GM20431 (cell line): Measurements from ENCODE around the gene FGGY.
"Not testable (repeated sequence)": the region's sequence is repeated elsewhere in the genome, so short reads cannot be mapped to it uniquely, and the experiment has no call there.

Experiments used
- in situ Hi-C: fragments of 300-500 bp; cut with MseI, MboI; formaldehyde crosslinking; loops from one replicate; pipeline ENCODE4 v1.15.0; 2020; ENCODE audit warnings: low sequenced_read_pairs; ENCODE audit not compliant: unreplicated experiment

The FGGY gene

DNA sequence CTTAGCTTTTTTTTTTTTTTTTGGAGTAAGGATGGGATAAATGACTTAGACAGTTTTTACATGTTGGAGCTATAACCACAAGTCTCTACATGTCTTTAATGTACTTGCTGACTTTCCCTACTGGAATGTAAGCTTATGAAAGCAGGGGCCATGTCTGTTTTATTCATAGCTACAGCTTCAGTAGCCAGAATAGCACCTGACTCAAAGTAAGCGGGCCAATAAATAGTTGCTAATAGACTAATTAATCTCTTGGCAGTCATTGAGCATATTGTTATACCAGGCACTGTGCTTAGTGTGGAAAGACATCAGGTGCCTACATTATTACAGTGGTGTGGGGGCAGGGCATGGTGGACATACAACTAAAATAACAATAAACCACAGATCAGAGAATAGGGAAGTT lies 433.4 kb downstream of the FGGY start:
- in situ Hi-C loops, result no loop called here

DNA sequence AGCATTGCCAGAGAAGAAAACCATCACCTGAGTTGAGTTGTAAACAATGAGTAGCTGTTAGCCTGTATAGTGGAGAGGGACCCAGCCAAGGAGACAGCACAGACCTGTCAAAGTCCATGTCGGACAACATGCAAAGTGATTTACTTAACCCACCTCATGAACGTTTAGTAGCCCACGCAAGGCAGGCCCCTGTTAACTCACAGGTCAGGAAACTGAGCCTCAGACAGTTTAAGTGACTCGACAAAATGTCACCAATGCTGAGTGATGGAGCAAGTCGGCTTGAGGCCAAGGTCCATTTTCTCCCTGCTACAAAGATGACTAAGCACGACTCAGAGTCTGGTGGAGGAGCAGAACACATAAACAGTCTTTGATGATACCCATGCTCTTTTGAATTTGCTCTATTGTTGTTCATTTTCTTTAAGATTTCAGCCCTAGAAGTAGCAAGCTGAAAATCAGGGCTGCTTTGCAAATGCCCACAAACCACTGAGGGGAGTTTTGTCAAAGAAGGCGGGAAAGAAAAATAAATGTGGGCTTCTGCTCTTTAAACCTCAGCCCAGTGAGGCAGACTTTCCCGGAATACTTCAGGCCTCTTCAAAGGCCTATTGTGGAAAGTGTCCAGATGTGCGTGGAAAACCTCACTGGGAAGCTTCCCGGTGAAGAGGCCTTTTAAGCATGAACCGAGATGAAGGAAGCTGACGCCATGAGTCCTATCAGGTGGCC lies 434.0 kb downstream of the FGGY start:
- in situ Hi-C loops, result no loop called here

DNA sequence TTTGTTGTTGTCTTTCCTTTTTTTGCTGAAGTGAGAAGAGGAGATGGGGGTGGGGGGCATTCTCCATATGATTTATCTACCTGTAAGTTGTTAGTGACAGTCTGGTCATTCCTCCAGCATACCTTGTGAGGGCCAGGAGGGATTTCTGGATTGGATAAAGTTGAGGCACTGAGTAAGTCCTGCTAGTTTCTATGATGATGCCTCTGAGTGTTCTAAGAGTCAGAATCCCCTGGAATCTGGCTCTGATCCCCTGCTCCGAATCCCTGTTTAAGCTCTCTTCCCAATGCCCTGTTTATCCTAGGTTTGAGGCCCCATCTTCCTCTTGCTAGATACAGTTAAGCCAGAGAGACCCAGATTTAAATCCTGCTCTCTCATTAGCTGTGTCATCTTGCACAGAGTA lies 434.7 kb downstream of the FGGY start:
- in situ Hi-C loops, result no loop called here

DNA sequence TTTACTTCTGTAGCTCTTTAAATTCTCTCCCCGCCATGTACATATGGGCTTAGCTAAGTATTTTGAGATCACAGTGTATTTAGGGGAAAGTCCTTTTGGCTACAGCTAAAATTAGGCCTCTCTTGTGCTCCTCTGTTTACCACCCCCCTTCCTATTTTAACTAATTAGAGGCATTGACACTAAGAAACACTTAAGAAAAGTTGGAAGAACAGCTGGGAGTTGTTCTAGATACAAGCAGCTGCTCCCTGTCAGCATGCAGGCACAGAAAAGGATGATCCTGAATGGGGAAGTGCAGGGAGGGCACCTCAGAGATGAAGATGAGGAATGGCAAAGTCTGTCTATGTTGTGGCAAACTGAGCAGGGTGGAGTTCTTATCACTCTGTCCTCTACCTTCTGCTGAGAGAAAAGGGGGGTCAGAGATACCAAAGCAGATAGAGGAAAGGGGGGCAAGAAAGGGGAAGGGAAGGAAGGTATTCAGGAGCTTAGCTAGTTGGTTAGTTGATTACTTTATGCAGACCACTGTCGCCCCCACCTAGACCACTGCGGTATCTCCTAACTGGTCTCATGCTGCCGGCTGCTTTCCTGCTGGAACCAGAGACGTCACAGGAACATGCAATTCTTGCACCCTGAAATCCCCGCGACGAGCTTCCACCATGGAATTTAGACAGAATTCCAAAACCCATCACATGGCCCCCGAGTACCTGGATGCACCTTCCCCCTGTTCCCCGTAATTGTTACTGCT lies 435.5 kb downstream of the FGGY start:
- in situ Hi-C loops, result no loop called here

DNA sequence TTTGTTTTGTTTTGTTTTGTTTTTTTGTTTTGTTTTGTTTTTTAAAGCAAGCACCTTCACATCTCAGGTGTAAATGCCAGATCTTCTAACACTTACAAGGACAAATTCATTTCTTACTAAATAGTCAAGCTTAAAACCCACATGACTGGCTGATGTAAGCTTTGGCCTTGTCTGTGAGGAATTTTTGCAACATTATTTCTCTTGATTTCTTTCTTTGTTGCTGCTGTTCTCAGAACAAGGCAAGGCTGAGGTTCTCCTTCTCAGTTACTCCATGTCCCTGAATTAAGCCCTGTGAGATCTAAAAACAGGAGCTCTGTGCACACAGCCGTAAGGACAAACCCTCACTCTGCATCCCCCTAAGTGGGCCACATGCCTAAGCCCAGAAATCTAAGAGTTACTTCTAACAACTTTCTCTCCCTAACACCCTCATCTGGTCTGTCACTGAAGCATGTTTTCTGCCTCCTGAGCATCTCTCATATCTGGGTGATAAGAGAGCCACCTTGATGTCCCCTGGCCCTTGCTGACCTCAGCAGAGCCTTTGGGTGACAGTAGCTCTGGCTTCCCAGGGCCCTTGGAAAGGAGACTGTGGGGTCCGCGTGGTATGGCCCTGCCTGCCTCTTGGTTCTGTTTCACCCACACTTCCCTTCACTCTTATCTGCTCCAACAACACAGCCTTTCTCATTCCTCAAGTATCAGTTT lies 436.7 kb downstream of the FGGY start:
- in situ Hi-C loops, result no loop called here

DNA sequence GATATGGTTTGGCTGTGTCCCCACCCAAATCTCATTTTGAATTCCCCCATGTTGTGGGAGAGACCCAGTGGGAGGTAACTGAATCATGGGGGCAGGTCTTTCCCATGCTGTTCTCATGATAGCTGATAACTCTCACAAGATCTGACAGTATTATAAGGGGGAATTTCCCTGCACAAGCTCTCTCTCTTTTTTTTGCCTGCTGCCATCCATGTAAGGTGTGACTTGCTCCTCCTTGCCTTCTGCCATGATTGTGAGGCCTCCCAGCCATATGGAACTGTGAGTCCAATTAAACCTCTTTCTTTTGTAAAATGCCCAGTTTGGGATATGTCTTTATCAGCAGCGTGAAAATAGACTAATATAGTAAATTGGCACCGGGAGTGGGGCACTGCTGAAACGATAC lies 439.0 kb downstream of the FGGY start:
- in situ Hi-C loops, result not testable (repeated sequence)

DNA sequence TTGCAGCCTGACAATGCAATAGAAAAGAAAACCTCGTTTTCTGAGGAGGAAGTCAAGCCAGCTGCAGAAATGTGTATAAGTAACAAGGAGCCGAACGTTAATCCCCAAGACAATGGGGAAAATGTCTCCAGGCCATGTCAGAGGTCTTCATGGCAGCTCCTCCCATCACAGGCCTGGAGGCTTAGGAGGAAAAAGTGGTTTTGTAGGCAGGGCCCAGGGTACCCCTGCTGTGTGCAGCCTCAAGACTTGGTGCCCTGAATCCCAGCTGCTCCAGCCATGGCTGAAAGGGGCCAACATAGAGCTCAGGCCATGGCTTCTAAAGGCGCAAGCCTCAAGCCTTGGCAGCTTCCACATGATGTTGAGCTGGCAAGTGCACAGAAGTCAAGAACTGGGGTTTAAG lies 439.9 kb downstream of the FGGY start:
- in situ Hi-C loops, result no loop called here

DNA sequence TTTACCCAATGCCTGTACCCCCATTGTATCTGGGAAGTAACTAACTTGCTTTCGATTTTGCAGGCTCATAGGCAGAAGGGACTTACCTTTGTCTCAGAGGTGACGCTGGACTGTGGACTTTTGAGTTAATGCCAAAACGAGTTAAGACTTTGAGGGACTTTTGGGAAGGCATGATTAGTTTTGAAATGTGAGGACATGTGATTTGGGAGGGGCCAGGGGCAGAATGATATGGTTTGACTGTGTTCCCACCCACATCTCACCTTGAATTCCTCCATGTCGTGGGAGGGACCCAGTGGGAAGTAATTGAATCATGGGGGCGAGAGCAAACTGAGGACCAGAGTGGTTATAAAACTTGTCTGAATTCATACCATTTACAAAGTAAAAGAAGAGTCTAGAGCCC lies 440.7 kb downstream of the FGGY start:
- in situ Hi-C loops, result no loop called here

DNA sequence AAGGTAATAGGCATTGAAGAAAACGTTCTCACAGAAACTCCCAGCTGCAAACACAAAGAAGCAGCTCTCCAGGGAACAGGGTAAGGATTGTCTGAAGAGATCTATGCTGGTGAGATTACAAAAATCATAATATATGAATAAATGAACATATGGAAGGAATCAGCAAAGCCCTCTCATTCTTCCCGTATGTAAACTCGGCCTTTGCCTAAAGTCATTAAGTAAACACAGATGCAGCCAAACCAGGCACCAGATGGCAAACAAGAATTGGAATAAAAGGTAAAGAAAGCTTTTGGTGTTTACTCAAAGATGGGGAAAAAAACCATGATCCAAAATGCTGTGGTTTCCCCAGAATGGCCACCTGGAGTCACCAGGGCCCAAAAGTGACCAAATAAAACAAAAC lies 441.3 kb downstream of the FGGY start:
- in situ Hi-C loops, result no loop called here

DNA sequence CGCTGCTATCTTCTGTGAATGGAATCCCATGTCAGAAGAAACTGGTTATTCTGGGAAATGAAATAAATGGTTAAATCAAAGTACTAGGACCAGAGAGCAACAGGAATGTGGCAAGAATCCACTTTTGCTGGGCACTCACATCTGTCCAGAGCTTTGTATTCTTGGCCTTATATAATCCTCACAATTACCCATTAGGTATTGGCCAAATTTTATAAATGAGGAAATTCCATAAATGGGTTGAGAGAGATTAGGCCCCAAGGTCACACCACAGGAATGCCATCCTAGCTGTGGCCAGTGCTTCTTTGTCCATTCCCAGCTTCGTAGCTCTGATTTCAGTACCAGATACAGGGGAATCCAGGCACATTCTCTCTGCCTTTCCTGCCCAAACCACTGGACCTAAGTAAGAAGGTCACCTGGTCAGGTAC lies 441.7 kb downstream of the FGGY start:
- in situ Hi-C loops, result no loop called here

DNA sequence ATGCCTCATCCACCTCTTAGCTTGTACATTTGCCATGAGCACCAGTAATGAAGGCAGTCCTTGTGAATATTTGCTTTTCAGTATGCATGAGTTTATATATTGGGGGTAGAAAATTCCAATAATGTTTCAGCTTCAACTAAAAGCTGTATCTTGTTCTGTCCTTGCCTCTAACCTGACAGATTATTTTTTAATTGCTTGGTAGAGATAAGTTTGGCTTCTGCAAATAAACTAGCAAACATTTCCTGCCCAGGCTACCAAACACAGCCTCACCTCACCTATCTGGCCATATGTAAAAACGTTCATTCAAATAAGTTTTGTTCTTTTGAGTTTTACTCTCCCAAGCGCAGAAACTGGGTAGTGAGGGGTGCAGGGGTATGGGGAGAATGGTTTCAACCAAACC lies 442.2 kb downstream of the FGGY start:
- in situ Hi-C loops, result no loop called here

DNA sequence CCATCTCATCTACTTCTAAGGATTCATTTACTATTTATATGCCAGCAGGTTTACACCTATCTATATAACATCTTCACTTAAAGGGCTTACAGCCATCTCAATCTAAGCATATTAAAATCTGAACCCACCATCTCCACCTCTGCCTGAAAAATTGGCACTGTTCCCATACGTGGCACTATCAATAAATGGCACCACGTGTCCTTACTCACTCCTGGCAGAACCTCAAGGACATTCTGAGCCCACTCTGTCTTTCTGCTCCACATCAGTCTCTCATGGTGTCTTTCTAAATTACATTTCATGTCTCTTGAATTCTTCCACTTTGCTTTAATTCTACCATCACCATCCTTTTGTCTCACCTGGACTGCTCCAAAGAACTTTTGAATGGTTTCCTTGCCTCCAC lies 445.6 kb downstream of the FGGY start:
- in situ Hi-C loops, result no loop called here

DNA sequence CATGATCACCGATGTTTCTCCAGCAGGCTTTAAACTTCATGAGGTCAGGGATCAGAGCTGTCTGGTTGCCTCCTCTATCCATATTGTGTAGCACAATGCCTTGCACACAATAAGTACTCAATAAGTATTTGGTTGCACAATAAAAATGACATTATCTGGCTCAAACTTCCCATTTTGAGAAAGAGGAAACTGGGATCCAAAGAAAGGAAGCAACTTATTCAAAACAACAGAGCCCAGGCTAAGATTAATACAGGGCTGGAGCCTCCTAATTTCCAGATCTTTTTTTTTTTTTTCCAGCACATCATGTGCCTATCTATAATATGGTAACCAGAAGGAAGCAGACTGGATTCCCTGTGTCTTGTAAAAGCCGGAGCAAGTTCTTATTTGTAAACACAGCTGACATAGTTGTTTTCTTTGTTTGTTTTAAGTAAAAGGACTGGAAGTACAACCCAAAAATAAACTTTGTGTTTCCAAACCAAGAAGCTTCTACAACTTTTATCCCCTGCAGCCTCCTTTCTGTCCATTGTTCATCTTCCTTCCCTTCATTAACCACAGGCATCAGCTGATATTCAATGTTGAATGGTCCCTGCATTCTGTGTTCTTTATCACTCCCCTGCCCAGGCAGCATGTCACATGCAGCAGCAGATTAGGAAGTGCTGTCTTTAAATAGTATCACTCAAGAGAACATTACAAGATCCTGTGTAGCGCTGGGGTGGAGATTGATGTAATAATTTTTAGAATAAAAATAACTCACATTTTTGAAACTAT lies 446.6 kb downstream of the FGGY start:
- in situ Hi-C loops, result no loop called here

DNA sequence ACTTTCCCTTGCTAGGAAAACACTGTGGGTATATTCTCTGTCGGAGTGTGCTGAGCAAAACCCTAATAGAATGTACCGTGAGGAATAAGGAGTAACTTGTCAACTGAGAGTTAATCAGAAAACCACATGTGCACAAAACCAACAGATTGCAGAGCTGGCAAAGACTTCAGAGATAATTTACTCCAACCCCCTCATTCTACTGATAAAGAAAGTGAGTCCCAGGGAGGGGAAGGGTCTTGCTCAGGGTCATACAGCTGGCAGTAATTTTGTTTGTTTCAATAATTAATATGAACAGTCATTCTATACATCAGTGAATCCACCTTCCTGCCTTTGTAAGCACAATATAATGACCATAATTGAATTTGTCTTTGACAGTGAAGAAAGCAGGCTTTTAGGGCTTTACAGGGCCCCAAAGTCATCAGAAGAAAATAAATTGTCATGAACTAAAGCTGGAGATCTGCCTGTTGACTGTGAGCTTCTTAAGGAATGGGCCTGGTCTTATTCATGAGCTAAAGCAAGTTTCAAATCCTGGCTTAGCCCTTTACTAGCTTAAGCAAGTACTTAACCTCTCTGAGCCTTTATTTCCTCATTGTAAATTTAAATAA lies 450.6 kb downstream of the FGGY start:
- in situ Hi-C loops, result no loop called here

DNA sequence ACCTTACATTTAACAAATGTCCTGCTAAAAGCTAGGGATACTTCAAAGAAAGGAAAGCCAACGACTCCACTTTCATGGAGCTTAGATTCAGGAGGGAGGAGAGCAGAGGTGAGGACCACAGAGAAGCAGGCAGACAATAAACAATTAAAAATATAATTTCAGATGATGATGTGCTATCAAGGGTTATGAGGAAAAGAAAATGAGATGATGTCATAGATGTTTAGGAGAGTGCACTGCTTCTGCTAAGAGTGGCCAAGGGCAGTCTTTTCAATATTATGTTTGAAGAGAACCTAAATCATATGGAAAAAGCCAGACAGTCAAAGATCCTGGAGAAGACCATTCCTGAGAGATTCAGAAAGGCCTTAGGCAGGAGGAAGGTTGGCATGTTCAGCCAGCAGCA lies 451.2 kb downstream of the FGGY start:
- in situ Hi-C loops, result no loop called here

DNA sequence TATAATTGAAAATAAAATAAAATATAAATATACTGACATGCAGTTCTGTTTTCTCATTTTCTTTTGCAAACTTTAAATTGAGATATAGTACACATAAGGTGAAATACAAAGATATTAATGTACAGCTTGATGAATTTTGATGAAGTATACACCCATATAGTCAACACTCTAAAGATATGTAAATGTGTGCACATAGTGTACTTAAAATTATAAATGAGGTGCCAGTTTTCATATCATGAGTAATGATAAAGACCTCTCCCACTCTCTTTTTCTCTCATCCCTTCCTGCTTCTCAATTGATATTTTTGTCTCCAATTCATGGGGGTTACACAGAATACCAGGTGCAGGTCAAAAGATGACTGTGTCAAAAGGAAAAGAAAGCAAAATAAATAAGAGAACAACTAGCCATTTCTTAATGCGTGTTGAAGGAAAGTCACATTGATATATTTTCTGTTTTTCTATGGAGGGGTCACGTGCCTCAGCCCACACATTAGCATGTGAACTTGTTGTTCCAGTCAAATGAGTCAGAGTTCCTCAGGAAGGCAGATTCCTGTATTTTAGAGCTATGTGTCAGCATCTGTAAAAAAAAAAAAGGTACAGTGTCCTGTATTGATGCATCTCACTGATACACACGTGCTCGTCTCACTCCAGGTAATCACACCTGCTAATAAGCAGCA lies 453.6 kb downstream of the FGGY start:
- in situ Hi-C loops, result no loop called here

DNA sequence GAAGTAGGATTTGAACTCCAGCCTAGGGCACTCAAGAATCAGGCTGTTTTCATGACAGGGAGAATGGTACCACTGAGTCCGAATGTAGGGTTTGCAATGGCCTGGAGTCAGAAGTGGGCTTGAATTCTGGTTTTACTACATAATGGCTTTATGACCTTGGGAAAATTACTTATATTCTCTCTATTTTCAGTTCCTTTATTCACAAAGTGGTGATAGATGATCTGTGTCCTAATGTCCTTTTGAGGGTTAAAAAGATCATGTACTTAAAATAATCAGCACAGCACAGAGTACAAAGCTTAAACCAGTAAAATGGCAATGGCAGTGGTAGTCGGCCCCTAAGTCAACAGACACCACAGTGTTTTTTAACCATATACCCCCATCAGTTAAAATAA lies 454.1 kb downstream of the FGGY start:
- in situ Hi-C loops, result no loop called here

DNA sequence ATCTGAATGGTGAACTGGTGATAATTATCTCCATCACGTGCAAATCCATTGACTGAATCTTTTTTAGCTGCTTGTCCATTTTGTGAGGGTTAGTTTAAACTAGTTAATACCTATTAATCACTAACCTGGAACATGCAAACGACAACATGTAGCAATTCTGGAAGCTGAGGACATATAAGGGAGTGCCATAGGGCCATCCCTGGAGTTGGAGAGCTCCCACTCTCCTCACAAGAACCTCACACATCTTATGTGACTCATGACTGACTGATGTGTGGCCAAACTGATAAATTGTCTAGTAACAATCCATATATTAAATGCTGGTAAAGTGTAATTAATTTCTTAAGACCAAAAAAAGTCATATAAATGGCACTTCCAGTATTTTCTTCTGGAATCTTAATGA lies 454.9 kb downstream of the FGGY start:
- in situ Hi-C loops, result no loop called here

DNA sequence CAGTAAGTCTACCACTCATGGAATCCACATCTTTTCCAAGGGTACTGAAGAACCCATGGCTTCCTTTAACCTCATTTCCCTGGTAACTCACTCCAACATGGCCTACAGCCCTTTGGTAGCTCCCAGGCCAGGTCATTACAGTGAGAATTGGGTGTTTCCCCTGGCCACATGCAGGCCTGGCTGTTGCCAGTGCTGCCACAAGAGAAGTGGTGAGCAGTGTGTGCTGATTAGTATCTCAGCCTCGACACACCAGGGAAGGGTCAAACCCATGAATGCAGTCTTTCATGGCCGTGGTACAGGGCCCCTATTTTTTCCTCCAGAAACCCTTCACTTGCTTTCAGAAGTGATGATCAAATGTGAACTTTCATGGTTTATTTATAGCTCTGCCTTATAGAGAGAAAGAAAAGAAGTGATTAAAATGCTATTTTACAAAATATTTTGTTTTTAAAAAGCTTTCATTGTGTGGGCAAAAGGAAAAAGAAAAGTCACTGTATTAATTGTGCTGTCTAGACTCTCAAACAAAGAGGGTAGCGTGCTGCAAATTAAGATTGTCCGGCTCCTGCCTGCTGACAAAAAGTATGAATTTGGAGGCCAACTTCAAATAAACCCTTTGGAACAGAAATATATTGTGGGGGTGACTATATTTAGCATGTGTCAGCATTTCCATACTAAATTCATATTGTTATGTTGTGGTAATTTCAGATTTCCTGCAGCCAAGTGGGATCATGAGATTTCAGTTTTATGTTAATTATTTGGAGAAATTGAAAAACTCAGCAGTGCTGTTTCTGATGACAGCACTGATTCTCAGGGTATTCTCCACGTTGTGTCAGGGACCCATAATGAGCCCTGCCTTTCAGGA lies 455.9 kb downstream of the FGGY start:
- in situ Hi-C loops, result no loop called here
